GM21367 (cell line): ENCODE data around the gene CCDC159.
"Not testable (repeated sequence)": the region's sequence is repeated elsewhere in the genome, so short reads cannot be mapped to it uniquely, and the experiment has no call there.

Experiments used
- ATAC-seq: cut with Tn5 transposase; IDR thresholded peaks from one replicate; pipeline ENCODE4 v1.9.1; 2021; ENCODE audit not compliant: unreplicated experiment

CCDC159 gene

DNA sequence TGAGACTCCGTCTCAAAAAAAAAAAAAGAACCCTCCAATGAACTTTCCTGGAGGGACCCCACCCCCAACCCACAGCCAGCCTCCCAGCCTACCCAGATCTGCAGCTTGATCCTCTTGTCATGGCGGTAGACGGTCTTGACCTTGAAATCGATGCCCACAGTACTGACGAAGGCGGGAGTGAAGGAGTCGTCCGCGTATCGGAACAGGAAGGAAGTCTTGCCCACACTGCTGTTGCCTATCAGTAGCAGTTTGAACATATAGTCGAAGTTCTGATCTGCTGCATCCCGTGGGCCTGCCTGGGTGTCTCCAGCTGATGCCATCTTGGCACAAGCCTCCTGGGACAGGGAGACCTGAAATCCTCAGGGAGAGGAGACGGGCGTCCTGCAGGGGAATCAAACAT is 9.2 kb upstream of the CCDC159 start:
- no peak for ATAC-seq

GRCh38 chr19:11338121-11338520 is 8.2 kb upstream of the CCDC159 start:
- ATAC-seq: no peak

DNA sequence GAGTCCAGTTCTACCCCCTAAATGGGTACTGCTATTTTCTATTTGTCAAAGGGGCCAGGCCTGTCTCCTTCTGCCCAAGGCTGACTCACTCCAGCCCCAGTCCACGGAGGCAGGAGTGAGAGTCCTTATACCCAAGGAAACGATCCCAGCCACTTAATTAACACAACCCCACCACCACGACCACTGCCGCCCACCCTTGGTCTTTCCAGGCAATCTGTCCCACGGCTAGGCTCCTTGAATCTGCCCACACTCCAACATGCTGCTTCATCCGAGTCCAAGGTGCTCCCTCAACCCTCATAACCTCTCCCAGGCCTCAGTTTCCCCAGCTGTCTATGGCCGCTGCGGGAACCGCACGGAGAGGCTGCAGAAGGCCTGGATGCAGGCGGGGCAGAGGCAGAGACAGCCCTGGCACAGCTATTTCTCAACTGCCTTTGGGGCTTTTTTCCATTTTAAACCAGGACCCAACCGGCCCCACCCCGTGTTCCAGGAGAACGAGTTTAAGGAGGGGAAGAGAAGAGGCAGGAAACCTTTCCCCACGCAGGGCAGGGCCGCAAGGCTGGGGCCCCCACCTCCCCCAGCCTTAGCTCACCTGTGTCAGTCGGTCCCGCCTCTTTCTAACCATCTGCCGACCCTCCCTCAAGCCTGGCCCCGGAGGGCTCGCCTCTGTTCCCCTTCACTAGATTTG is 7.6 kb upstream of the CCDC159 start:
- no peak for ATAC-seq

- no peak for ATAC-seq
Measured at GRCh38 chr19:11339254-11340098, 6.8 kb upstream of the CCDC159 start, which contains the start of gene RAB3D. RAB3D (minus strand) TSS chr19:11339657; CDS start chr19:11337399, 2,258 bp downstream.

DNA sequence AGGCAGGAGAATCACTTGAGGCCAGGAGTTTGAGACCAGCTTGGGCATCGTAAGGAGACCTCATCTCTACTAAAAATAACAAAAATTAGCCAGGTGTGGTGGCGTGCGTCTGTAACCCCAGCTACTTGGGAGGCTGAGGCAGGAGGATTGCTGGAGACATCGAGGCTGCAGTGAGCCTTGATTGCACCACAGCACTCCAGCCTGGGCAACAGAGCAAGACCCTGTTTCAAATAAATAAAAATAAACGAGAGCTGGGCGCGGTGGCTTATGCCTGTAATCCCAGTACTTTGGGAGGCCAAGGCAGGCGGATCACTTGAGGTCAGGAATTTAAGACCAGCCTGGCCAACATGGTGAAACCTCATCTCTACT is 6.2 kb upstream of the CCDC159 start:
- ATAC-seq: not testable (repeated sequence)

DNA sequence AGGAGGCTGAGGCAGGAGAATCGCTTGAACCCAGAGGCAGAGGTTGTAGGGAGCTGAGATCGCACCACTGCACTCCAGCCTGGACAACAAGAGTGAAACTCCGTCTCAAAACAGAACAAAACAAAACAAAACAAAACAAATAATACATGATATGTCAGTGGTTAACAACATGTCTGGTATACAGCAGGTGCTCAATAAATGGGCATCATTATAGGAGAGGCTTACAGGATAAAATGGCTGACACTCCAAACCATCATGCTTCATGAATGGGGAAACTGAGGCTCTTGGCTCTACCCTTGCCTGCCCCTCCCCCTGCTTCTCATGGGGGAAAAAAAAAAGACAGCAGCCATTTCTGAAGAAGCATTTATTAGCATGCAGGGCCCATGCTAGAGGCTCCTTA is 3.9 kb upstream of the CCDC159 start:
- no peak for ATAC-seq

DNA sequence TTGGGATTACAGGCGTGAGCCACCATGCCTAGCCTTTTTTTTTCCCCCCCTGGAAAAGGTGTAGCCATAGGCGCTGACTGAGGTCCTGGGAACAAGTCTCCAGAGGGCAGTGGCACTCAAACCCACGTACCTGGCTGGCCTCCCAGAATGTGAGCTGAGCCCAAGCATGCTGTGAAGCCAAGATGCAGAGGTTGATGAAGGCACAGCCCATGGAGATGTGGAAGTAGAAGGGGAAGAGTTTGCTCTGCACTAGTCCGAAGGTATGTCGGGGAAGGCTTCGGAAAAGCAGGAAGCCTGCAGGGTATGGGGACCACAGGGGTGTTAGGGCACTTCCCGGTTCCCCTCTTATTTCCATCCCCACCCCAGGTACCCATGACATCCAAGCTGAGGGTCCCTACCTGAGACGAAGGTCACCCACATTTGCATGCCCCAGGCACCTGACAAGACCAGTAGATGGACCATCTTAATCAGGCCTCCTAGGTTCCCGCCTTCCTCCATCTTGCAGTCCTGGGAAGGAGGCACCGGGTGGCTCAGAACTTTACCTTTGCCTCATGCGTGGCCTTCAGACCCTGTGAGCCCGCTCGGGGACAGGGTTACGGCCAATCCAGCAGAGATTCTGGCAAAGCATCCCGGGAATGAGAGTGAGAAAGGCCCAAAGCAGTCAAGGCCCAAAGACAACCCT is 1.1 kb upstream of the CCDC159 start:
- no peak for ATAC-seq

DNA sequence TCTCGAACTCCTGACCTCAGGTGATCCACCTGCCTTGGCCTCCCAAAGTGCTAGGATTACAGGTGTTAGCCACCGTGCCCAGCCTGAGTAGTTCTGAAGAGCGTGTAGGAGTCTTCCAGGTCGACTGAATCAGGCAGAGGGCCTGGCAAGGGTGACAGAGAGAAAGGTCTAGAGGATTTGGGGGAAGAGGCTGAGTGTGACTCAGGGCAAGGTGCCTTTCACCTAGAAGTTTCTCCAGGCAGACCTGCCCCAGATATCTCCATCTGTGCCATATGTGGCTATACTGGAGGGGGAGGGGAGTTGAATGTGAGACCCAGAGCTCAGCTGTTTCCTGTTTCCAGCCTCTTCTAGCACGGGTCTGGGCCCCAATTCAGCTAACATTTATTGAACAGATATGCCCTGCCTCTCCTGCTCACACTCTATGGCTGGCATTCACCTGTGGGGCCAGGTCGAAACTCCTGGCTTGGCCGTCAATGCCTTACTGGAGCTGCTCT is 1.3 kb downstream of the CCDC159 start:
- no peak for ATAC-seq

DNA sequence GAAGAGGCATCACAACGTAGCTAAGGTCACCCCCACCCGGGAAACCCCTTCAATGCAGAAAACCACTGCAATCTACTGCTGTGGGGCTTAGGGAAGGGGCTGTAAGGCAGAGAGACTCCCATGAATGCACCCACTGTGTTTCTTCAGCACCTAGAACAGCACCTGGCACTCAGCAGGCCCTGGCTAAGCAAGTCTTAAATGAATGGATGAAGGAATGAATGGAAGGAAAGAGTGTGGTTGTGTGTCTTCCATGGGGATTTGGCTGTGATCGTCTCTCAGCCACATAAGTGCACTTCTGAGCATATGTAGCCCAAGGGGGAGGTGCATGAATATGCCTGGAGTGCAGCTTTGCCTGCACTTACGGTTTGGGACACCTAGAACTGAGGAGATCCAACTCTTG is 2.9 kb downstream of the CCDC159 start:
- no peak for ATAC-seq

DNA sequence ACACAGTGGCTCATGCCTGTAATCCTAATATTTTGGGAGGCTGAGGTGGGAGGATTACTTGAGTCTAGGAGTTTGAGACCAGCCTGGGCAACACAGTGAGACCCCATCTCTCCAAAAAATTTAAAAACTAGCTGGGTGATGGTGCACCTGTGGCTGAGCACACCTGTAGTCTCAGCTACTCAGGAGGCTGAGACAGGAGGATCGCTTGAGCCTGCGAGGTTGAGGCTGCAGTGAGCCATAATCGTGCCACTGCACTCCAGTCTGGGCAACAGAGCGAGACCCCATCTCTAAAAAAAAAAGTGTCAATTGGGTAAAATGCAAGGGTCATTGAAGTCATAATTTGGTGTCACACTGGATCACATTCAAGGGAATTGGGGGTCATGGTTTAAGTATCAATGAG is 7.8 kb downstream of the CCDC159 start:
- not testable (repeated sequence) for ATAC-seq

GRCh38 chr19:11355160-11356073 is 9.1 kb downstream of the CCDC159 start, which contains the start of gene PLPPR2:
PLPPR2 (plus strand) TSS chr19:11355432; CDS start chr19:11357674, 2,242 bp downstream.
- ATAC-seq: no peak

DNA sequence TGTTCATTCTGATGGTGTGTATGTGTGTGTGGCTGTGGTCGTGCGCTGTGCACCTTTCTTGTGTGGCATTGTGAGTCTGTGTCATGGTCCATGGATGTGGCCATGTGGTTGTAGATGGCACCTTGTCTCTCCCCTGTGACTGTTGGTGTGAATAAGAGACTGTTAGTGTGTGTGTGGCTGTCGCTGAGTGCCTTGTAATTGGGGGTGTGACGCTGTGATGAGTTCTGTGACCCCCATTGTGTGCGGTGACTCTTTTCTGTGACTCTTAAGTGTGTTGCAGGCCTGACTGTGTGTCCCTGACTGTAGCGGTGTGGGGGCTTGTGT is 9.7 kb downstream of the CCDC159 start:
- ATAC-seq: no peak

DNA sequence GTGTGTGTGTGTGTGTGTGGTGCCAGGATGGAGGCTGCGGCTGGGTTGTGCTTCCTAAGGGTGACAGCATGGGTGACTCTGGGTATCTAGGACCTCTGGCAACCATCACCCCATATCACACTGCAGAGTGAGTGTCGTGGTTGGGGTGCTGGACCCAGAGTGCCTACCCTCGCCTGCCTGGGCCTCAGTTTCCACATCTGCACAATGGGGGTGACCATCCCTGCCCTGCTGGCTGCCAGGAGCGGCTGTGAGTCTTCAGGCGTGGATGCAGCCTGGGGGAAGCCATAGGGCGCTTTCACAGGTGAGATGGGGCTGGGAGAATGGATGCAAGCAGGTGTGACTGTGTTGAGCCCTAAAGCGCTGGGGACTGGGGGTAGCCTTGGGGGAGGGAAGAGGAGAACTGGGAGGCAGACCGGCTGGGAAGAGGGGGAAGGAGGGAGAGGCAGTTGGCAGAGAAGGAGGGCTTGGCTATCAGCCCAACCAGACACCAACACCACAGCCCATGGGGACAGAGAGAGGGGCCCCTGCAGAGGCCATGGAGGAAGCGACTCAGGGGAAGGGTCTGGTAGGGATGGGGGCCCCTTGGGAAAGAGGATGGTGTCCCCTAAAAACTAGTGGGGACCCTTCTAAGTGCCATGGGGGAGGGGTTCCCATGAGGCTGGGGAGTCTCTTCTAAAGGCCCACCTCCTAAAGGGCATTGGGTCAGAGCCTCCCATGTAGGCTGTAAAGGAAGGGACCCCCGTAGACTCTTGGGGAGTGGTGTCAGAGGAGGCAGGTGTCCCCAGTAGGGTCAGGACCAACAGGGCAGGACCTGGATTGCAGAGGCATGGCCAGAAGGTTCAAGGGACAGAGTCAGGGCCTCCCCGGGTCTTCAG is 10.6 kb downstream of the CCDC159 start:
- ATAC-seq: no peak

- no peak for ATAC-seq
Measured at GRCh38 chr19:11359421-11359820, 13.1 kb downstream of the CCDC159 start.

GRCh38 chr19:11361037-11361770 is 14.9 kb downstream of the CCDC159 start:
- ATAC-seq: no peak

DNA sequence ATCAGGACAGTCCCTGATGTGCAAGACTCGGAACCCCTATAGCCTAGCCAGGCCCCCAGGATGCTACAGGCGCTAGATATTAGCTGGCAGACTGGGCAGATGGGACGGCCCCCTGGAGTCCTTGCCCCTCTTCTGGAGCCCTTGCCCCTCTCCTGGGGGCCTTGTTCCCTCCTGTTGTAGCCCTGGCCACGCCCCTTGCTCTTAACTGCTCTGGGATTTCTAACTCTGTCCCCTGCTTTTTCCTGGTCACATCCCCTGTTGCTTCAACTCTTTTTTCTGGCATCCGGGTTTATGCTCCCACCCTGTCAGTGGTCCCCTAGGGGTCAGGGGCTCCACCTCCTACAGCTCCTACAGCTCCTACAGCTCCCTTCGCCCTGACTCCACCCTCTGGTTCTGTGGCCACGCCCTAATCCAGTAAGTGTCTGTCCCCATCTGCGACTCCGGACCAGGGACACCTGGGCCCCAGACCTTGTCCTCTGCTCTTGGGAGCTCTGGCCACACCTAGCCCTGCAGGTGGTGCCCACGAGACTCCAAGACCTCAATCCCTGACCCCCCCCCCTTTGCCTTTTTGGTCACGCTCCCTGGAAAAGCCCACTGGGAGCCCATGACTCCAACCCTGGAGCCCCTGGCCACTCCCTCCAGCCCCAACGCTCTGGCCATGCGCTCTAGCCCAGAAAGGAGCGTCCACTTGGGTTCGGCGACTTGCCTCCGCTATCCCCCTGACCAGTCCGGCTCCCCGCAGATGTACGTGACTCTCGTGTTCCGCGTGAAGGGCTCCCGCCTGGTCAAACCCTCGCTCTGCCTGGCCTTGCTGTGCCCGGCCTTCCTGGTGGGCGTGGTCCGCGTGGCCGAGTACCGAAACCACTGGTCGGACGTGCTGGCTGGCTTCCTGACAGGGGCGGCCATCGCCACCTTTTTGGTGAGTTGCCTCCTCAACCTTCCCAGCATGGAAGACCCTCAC is 15.7 kb downstream of the CCDC159 start:
- ATAC-seq: no peak

GRCh38 chr19:11363881-11364280 is 17.6 kb downstream of the CCDC159 start:
- no peak for ATAC-seq
